PC-3 (cell line): ENCODE results near the gene LBHD2.

Source experiments
- CTCF ChIP-seq: fragments of 300-600 bp; sonication (generic); conservative IDR thresholded peaks from 2 replicates; pipeline ENCODE4 v1.5.1; 2017; ENCODE audit warnings: antibody characterized with exemption, low read depth, mild to moderate bottlenecking, low read length
- EZH2 ChIP-seq: fragments of 300-600 bp; sonication (generic); IDR thresholded peaks from one replicate; pipeline ENCODE4 v1.6.1; 2017; ENCODE audit warnings: antibody characterized with exemption, mild to moderate bottlenecking, low read length; ENCODE audit not compliant: unreplicated experiment

- TF ChIP-seq CTCF (no peak), EZH2 (no peak)
These were observed 6.5 kb downstream of the LBHD2 start for GRCh38 chr14:103090481-103091020.
